AG08395 (cell line): ENCODE measurements around the gene RARRES2.

ENCODE experiments used
- DNase-seq: peaks from one replicate; pipeline ENCODE4 v3.0.0; 2012; ENCODE audit warnings: mixed read lengths, low spot score

Gene RARRES2

DNA sequence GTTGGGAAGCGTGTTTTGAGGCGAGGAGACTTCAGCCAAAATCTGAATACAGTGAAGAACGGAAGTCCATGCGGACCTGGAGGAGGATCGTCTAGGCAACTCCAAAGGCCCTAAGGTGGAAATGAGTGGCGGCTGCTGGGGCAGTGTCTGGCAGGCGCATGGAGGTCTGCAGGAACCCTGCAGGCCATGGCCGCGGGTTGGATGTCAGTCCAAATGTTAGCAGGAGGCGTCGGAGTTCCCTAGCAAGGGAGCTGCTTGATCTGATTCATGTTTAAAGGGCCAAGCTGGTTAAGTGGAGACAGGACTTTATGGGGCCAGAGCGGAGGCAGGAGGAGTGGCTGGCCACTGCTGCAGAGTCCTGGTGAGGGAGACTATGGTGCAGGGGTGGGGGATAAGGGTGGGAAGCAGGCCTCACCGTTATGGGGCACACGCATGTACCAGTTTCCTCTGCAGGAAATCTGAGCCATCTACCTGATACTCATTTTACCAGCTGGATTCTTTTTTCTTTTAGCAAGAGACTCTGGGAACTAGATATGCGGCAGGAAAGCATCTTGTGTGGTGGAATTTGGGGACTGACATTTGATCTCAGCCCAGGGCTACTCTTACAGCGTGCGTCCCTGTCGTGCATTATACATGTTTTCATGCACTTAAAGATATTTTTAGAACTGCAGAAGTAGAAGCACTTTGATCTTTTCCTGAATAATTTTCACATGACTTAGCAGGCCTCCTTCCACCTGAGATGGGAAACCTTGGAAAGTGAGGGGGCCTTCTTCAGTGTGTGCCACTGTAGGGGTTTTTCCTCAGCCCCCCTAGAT, 20.6 kb upstream of the RARRES2 start:
- no peak for DNase-seq

DNA sequence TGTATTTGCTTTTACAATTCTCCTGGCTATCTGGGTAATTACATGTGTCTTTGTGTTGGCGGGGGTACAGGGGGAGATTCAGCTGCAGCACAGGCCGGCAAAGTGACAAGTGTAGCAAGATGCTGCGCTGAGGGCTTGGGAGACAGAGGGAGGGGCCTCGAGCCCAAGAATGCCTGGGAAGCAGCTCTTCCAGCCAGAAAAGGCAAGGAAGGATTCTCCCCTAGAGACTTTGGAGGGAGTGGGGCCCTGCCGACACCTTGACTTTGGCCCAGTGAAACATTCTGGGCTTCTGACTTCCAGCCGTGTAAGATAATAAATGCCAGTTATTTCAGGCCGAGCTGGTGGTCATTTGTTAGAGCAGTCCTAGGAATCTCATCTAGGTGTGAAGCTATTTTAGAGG, 20.0 kb upstream of the RARRES2 start:
- no peak for DNase-seq

DNA sequence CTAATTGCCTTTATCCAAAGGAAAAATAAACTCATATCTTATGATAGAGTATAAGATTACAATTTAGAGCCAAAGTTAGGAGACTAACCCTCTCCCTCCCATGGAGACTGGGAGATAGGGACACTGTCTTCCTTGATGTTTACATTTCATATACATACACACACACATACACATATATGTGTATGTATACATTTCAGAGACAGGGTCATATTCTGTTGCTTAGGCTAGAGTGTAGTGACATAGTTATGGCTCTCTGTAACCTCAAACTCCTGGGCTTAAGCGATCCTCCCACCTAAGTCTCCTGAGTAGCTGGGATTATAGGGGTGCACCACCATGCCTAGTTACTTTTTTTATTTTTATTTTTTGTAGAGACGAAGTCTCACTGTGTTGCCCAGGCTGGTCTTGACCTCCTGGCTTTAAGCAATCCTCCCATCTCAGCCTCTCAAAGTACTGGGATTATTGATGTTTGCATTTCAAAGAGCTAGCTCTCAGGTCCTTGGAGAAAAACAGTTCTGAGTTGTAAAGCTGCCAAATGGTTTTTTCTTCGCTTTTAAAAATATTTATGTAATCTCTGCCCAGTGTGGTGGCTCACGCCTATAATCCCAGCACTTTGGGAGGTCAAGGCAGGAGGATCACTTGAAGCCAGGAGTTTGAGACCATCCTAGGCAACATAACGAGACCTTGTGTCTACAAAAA, 19.1 kb upstream of the RARRES2 start:
- no peak for DNase-seq

DNA sequence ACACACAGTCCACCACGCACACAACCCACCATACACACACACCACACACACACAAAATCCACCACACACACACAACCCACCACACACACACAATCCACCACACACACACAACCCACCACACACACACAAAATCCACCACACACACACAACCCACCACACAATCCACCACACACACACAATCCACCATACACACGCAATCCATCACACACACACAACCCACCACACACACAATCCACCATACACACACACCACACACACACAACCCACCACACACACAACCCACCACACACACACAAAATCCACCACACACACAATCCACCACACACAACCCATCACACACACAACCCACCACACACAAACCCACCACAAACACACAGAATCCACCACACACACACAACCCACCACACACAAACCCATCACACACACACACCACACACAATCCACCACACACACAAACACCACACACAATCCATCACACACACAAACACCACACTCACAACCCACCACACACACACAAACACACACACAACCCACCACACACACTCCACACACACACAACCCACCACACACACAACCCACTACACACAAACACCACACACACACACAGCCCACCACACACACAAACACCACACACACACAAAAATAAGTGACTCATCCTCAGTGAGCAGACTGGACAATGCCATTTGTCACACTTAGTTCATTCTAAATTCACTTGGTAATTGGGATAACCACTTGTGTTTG, 18.4 kb upstream of the RARRES2 start:
- DNase-seq = no peak

DNA sequence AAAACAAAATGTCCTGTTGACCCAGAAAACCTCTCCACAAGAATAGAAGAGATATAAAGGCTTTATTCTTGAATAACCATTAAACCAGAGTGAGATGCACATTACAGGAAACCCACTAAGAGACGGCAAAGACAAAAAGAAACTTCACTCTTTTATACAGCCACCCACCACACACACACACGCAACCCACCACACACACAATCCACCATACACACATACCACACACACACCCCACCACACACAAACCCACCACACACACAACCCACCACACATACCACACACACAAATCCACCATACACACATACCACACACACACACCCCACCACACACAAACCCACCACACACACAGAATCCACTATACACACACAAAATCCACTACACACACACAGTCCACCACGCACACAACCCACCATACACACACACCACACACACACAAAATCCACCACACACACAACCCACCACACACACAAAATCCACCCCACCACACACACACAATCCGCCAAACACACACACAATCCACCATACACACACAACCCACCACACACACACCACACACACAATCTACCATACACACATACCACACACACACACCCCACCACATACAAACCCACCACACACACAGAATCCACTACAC, 17.7 kb upstream of the RARRES2 start:
- no peak for DNase-seq

DNA sequence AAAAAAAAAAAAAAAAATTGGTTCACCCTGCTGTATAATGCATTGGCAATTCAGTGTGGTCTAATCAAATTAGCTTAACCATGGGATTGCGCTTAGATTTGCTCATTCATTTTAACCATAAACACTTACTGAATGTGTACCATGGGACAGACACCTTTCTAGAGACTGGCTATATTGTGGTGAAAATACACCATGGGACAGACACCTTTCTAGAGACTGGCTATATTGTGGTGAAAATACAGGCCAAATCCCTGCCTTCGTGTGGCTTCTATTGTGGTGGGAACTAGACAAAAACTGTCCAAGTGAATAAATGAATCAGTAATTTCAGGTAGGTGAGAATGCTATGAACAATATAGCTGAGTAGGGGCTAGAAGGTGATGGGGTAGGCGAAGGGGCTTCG, 17.0 kb upstream of the RARRES2 start:
- no peak for DNase-seq

DNA sequence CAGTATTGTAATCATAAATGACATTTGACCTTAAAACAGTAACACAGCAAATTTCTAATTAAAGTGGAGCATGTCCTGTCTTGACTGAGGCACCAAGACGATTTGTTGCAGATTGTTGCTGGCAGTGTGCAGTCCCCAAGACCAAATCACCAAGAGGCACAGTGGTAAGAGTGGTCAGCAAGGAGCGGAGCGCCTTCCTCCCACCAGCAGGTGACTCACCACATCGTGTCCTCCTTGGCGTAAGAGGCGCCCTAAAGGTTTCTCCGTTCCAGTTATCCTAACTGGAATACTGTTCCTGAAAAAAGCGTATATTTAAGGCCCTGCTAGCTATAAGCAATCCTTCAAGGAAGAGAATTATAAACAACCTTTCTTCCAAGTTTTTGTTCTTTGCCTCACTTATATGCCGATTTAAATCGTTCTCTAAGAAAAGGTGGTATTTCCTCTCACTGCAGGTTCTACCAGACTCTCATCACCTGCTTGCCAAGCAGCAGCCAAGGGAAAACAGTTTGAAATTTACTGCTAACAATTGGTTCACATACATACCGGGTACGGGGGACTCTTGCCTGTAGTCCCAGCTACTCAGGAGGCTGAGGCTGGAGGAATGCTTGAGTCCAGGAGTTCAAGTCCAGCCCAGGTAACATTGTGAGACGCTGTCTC, 16.5 kb upstream of the RARRES2 start:
- no peak for DNase-seq

DNA sequence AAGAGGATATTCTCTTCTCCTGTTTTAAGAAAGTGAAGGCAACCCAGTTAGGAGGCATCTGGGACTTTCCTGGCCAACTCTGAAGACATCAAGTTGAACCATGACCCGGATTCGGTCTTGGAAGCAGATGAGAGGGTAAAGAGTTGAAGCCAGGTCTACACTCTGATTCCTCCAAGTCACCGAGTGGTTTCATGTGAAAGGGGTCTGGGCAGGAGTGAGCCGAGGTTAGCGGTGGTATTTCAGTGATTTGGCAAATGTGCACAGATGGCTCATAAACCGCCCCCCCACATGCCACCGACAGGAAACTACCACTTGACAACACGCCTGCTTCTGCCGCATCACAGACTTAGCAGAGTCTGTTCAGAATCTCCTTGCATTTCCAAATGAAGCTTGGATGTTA, 15.8 kb upstream of the RARRES2 start:
- DNase-seq = no peak

DNA sequence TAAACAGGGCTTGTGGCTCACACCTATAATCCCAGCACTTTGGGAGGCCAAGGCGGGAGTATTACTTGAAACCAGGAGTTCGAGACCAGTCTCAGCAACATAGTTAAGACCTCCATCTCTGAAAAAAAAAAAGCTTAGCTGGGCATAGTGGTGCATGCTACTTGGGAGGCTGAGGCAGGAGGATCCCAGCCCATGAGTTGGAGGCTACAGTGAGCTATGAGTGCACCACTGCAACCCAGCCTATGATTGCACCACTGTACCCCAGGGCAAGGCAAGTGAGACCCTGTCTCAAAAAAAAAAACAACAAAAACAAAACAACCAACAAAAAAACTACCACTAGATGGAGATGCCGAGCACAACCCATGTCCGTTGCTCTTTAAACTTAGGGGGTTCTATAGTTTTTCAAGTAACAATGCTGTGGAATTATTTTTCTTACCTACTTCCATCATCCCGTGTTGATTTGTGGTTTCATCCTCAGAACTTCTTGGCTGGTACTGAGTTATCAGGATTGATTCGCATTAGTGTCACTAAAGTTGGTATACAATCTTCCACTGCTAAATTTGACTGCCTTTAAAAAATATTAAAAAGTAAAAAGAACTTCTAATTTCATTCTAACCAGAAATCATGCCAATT, 15.0 kb upstream of the RARRES2 start:
- peak; percentile 49 for DNase-seq

DNA sequence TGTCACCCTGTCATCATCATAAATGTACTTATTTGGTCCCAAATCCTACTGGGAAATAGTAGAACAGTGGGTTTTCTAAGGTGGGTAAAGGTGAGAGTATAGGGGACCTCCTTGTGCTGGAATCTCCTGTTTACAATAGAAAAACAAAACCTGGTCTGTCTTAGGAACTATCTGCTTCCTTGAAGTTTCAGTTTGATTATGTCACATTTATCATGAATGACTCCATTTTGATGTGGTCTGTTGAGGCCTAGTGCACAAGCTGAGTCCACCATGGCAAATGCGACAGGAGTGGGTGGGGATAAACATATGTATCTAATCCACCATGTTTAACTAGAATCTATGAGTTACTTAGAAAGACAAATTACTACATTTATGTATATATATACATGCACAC, 14.2 kb upstream of the RARRES2 start:
- DNase-seq = no peak

DNA sequence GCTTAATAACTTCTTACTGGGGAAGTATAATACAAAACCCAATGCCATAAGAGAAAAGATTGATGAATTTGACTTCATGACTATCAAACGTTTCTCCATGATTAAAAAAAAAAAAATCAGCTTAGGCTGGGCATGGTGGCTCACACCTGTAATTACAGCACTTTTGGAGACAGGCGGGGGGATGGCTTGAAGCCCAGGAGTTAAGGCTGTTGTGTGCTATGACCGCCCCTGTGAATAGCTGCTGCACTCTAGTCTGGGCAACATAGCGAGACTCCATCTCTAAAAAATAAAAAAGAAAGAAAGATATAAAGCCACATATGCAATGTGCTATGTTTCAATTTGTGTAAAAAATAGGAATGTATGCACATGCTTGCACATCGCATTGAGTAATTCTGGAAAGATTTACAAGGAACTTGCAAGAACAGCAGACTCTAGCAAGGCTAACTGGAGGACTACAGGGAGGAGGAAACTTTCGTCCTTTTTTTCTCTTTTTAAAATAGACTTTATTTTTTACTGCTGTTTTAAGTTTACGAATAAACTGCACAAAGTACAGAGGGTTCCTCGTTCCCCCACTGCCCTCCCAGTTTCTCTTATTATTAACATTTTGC, 10.3 kb upstream of the RARRES2 start:
- DNase-seq = no peak

DNA sequence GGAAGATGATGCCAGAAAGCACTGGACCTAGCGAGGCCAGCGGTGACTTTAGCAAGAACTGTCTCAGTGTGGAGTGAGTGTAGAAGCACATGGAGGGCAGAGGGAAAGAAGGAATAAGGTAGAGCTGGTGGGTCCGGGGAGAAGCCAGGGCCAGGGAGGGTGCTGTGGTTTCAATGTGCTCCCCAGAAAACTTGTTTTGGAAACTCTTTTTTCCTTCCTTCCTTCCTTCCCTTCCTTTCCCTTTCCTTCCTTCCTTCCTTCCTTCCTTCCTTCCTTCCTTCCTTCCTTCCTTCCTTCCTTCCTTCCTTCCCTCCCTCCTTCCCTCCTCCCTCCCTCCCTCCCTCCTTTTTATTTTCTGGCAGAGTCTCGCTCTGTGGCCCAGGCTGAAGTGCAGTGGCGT, 5.5 kb upstream of the RARRES2 start:
- no peak for DNase-seq

DNA sequence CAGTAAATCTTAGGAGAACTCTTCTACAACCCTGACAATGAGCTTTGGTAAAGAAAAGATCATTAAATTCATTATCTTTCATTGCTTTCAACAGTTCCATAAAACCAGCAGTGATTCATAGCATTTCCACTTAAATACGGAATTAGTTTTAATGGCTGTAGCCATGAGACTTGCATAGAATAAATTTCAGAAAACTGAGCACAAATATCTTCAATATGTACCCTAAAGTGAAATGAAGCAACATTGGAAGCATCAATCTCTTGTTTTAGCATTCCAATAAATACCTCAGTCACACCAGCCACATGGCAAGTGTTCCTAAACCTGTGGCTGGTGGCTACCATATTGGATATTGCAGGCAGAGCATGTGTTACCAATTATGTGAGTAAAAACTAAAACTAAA, 3.6 kb upstream of the RARRES2 start:
- no peak for DNase-seq

DNA sequence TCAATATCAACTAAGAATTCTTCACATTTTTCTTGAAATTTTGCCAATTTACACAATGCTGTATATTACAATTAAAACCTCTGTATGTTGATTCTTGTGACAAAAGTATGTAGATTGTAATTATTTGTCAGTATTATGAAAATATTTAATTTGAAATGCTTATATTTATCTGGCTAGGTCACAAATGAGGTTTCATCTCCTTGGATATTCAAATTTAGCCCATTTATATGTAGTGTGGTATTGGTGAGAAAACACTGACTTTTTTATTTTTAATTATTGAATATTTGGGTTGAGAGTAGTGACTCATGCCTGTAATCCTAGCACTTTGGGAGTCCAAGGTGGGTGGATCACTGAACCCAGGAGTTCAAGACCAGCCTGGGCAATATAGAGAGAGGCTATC, 2.9 kb upstream of the RARRES2 start:
- DNase-seq = no peak

DNA sequence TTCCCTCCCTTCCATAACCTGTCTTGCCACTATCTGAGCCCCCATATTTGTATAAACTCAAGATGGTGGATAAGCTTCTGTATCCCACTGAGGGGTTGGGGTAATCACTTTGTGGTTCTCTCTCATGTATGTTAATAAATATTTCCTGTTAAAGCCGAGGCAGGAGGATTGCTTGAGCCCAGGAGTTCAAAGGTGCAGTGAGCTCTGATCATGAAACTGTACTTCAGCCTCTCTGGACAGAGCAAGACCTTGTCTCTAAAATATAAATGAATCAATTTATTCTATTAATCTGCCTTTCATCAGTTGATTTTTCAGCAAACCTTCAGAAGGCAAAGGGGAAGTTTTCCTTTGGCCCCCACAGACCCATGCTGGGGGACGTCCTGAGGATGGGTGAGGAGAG, 1.8 kb upstream of the RARRES2 start:
- no peak for DNase-seq

DNA sequence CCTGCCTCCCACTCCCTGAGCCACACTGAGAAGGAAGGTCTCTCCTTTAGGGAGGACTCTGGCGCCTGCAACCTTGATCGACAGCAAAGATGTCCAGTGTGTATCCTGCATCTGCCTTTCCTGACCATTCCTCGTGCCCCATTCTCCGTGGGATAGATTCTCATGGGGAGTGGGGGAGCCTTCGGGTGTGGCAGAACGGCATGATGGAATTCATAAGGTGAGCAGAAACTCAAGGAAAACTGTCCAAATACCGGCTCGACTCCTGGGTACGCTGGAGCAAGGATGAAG, 636 bp upstream of the RARRES2 start:
- no peak for DNase-seq

DNA sequence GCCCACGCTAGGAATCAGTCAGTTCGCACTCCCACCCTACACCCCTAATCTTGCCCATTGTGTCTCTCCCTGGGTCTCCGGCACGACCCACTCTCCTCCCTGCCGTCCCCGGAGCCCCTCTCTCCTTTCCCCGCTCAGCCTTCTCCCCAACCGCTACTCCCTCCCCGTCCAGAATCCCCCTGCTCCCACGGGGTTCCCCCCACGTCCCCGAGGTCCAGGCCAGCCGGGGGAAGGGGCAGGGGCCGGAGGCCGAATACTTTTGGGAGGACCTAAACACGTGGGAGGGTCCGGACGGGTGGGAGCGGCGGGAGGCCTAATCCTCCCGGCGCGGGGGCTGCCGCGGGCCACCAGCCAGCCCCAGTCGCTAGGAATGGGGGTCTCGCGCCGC, 560 bp downstream of the RARRES2 start:
- no peak for DNase-seq

DNA sequence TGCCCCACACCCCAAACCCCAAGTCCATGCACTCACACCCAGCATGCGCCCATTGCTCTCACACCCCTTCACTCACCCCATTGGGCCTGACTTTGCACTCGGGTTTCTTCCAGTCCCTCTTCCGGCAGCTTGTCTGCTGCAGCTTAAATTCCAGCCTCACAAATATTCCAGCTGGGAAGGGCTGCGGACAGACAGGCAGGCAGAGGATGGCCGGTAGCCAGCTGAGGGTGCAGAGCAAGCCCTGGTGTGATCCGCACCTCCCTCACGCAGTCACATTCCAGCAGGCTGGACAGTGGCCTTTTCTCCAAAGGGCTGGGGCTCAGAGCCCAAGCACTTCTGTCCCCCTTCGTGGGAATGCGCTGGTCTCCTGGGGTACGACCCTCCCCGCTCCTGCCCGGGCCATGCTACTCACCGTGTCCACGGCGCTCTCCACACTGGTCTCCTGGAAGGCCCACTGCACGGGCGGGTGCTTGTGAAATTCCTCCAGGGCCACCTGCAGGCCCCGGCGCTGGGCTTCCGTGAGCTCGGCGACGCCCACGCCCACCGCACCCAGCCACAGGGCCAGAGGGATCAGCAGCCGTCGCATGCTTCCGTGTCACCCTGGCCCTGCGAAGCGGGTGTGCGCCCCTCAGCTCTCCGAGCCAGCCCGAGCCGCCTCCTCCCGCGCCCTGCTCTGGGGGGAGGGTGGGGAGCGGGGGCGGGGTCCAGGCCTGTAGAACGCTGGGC, 1.2 kb downstream of the RARRES2 start:
- peak; percentile 63 for DNase-seq

DNA sequence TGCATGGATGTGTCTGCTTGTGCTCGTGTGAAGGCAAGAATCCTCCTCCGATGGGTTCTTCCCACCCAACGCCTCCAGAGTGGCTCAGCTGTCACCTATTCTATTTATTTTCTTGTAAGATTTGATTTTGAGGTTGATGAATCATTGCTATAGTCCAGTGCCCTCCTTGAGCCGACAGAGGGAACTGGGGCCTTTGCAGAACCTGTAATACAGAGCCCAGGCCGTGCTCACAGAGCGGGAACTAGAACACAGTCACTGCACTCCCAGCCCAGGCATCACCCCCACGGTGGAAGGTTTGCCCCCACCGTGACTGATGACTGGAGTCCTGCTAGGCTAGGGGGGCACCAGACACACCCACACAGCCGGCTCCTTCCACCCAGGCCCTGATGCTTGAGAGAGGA, 2.0 kb downstream of the RARRES2 start:
- DNase-seq = no peak

DNA sequence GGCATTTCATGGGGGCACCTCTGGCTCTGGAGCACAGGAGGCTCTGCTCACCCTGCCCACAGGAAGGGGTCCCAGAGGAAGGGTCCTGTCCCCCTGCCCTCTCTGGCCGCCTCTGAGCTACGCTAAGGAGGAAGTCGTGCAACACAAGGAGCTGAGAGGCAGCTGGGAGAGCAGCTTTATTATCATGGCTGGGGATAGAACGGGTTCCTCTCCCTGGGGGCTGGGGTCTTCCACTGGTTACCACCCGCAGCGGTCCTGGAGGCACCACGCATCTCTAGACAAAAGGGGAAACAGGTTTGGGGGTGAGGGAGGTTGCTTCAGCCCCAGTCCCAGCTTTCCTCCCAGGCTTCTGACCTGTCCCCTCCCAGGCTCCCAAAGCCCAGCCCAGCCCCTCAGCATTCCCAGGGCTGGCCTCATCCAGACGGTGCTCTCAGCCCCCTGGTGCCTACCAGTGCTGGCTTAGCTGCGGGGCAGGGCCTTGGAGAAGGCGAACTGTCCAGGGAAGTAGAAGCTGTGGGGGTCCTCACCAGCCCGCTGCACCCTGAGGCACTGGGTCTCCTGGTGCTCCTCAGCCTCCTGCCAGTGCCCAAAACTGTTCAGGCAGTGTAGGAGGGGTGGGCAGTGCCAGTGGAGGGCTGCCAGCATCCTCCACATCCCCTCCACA, 3.1 kb downstream of the RARRES2 start:
- no peak for DNase-seq
